K562 (cell line): ENCODE data around the gene RNF2. TPM values are rescaled to one million over a fixed set of nuclear protein-coding genes. Genes with fewer than 3 reads are reported as not detected.

ENCODE experiments used
- ATAC-seq: fragments of 200-7000 bp; cut with Tn5 transposase; 3 replicates; pipeline ENCODE4 v1.9.1; 2020; ENCODE audit warnings: moderate library complexity
- BruUV-seq: library from RNA; stranded (reverse); fragments of 400-500 nt; replicated peaks from 2 replicates; lab custom pipeline; 2021; lab: Mats Ljungman, UMichigan
- CTCF ChIA-PET: fragments of 300-600 bp; formaldehyde crosslinking; extraction: SDS; loops from one replicate; lab custom pipeline; 2021; ENCODE audit warnings: low intra/inter-chr PET ratio; lab: Yijun Ruan, JAX
- POLR2A ChIA-PET: fragments of 300-600, 350-650 bp; sonication (Branson Sonifier 250); formaldehyde crosslinking; extraction: SDS; loops from one replicate; lab custom pipeline; 2021; ENCODE audit warnings: antibody characterized with exemption, inconsistent platforms; lab: Yijun Ruan, JAX
- DNase-seq, 4 experiments: peaks; one replicate each; pipeline versions ENCODE4 v3.0.0 to v3.0.0-alpha.2; 2011 to 2018; ENCODE audit warnings: low spot score in 3 of 4, mixed read lengths in 3 of 4; ENCODE audit errors: extremely low read depth in 1 of 4
- FAIRE-seq: peaks from 2 replicates; lab custom pipeline; 2011; peaks lifted over from hg19 to GRCh38; lab: Jason Lieb, UNC
- H2AFZ ChIP-seq: 2 replicates; pipeline ENCODE4 v1.6.0; 2011; ENCODE audit warnings: low read depth, low read length, control low read depth, inconsistent platforms
- H3K27ac ChIP-seq: fragments of 200-600 bp; 3 replicates; pipeline ENCODE4 v1.8.0; 2011; ENCODE audit warnings: low read depth, mild to moderate bottlenecking, control low read depth, inconsistent platforms, low read length, moderate library complexity, mixed read lengths; ENCODE audit errors: extremely low read depth
- H3K27me3 ChIP-seq, 2 experiments: fragments of 300-600 bp in 1 of 2; 2 replicates in 1 of 2; 3 replicates in 1 of 2; pipeline versions ENCODE4 v1.6.0 to v1.8.0; 2011; ENCODE audit warnings: inconsistent platforms in 2 of 2, low read length in 2 of 2, mild to moderate bottlenecking in 1 of 2, mixed read lengths in 1 of 2, moderate library complexity in 1 of 2; ENCODE audit not compliant: control insufficient read depth in 2 of 2, insufficient read depth in 2 of 2
- H3K36me3 ChIP-seq: fragments of 300-600 bp; 3 replicates; pipeline ENCODE4 v1.8.0; 2011; ENCODE audit warnings: mild to moderate bottlenecking, low read length, inconsistent platforms; ENCODE audit not compliant: control insufficient read depth, insufficient read depth
- H3K4me1 ChIP-seq, 2 experiments: fragments of 200-600 bp in 1 of 2; replicated peaks in 1 of 2; 2 replicates in 1 of 2; 3 replicates in 1 of 2; pipeline versions ENCODE4 v1.5.1 to v1.8.0; 2011; ENCODE audit warnings: inconsistent platforms in 2 of 2, low read length in 2 of 2, mild to moderate bottlenecking in 1 of 2, mixed read lengths in 1 of 2, moderate library complexity in 1 of 2; ENCODE audit not compliant: control insufficient read depth in 2 of 2, insufficient read depth in 2 of 2
- H3K4me2 ChIP-seq: 2 replicates; pipeline ENCODE4 v1.6.1; 2011; ENCODE audit warnings: low read length, control low read depth, inconsistent platforms, mixed read lengths; ENCODE audit not compliant: insufficient read depth
- H3K4me3 ChIP-seq: fragments of 200-600 bp; sonication (generic), shearing (Covaris generic); 2 replicates; pipeline ENCODE4 v1.5.1; 2016; ENCODE audit warnings: control low read depth, inconsistent platforms
- H3K79me2 ChIP-seq: fragments of 200-600 bp; 3 replicates; pipeline ENCODE4 v1.8.0; 2011; ENCODE audit warnings: low read length, inconsistent platforms; ENCODE audit not compliant: control insufficient read depth, insufficient read depth
- H3K9ac ChIP-seq, 2 experiments: 2 replicates each; pipeline versions ENCODE4 v1.6.0 to v1.6.1; 2011; ENCODE audit warnings: low read depth in 2 of 2, low read length in 2 of 2, control low read depth in 1 of 2, inconsistent platforms in 1 of 2, mild to moderate bottlenecking in 1 of 2, mixed read lengths in 1 of 2; ENCODE audit not compliant: insufficient read depth in 1 of 2
- H3K9me1 ChIP-seq: one replicate; pipeline ENCODE4 v1.6.0; 2011; ENCODE audit warnings: inconsistent platforms, mild to moderate bottlenecking, low read length, moderate library complexity; ENCODE audit not compliant: control insufficient read depth, insufficient read depth
- H3K9me3 ChIP-seq: replicated peaks from 2 replicates; pipeline ENCODE4 v1.5.1; 2011; ENCODE audit warnings: low read depth, low read length, inconsistent platforms; ENCODE audit not compliant: control insufficient read depth, insufficient read depth
- H4K20me1 ChIP-seq: replicated peaks from 2 replicates; pipeline ENCODE4 v1.6.1; 2011; ENCODE audit warnings: low read length, inconsistent platforms, mixed read lengths; ENCODE audit not compliant: control insufficient read depth, insufficient read depth
- CBX5 ChIP-seq: IDR thresholded peaks from 2 replicates; pipeline ENCODE4 v1.6.1; 2014; ENCODE audit warnings: low read depth, borderline replicate concordance
- ETS2 ChIP-seq: IDR thresholded peaks from 2 replicates; pipeline ENCODE4 v1.6.1; 2016; ENCODE audit warnings: borderline replicate concordance, missing genetic modification characterization, mild to moderate bottlenecking, moderate library complexity, missing compliant biosample characterization; ENCODE audit not compliant: poor library complexity, severe bottlenecking
- ETV1 ChIP-seq: fragments of 450-650 bp; conservative IDR thresholded peaks from 2 replicates; pipeline ENCODE4 v1.6.1; 2016; ENCODE audit warnings: missing genetic modification characterization, control low read depth, low read depth, missing compliant biosample characterization
- EWSR1 ChIP-seq: fragments of 450-650 bp; IDR thresholded peaks from 2 replicates; pipeline ENCODE4 v1.6.1; 2018; ENCODE audit warnings: borderline replicate concordance, mild to moderate bottlenecking, low read depth, moderate library complexity; ENCODE audit not compliant: partially characterized antibody
- GATAD2B ChIP-seq: fragments of 450-650 bp; IDR thresholded peaks from 2 replicates; pipeline ENCODE4 v1.6.1; 2017; ENCODE audit warnings: mild to moderate bottlenecking, borderline replicate concordance
- HMGN3 ChIP-seq: IDR thresholded peaks from 2 replicates; pipeline ENCODE4 v1.6.1; 2011; ENCODE audit warnings: borderline replicate concordance, low read depth, mild to moderate bottlenecking, mixed read lengths, low read length; ENCODE audit not compliant: insufficient read length; ENCODE audit errors: extremely low read depth
- MAX ChIP-seq: sonication (generic); formaldehyde crosslinking; IDR thresholded peaks from 2 replicates; pipeline ENCODE4 v1.9.0; 2022; ENCODE audit warnings: mild to moderate bottlenecking, missing genetic modification reagents
- NKRF ChIP-seq: fragments of 450-650 bp; IDR thresholded peaks from 2 replicates; pipeline ENCODE4 v1.6.1; 2016; ENCODE audit warnings: borderline replicate concordance
- NR2C2 ChIP-seq, 2 experiments: fragments of 200-800 bp in 1 of 2; sonication (Bioruptor generic) in 1 of 2; sonication (generic) in 1 of 2; formaldehyde crosslinking in 1 of 2; IDR thresholded peaks; 2 replicates each; pipeline versions ENCODE4 v1.6.1 to v1.8.0; 2016 to 2022; ENCODE audit warnings: mild to moderate bottlenecking in 1 of 2, missing compliant biosample characterization in 1 of 2, missing genetic modification characterization in 1 of 2, missing genetic modification reagents in 1 of 2
- SNIP1 ChIP-seq: fragments of 450-650 bp; IDR thresholded peaks from 2 replicates; pipeline ENCODE4 v1.7.1; 2017; ENCODE audit warnings: low read depth, mild to moderate bottlenecking
- TEAD4 ChIP-seq, 2 experiments: sonication (generic) in 1 of 2; formaldehyde crosslinking in 1 of 2; IDR thresholded peaks; 2 replicates each; pipeline versions ENCODE4 v1.6.1 to v1.8.0; 2012 to 2022; ENCODE audit warnings: borderline replicate concordance in 1 of 2, inconsistent platforms in 1 of 2, low read length in 1 of 2, mild to moderate bottlenecking in 1 of 2, missing genetic modification reagents in 1 of 2
- TGIF2 ChIP-seq: sonication (generic); formaldehyde crosslinking; IDR thresholded peaks from 2 replicates; pipeline ENCODE4 v1.8.1; 2022; ENCODE audit warnings: mild to moderate bottlenecking, missing genetic modification reagents, moderate library complexity
- TSC22D4 ChIP-seq: fragments of 450-650 bp; IDR thresholded peaks from 2 replicates; pipeline ENCODE4 v1.6.1; 2016; ENCODE audit warnings: missing genetic modification characterization, missing biosample characterization, control low read depth
- ZBTB7A ChIP-seq: IDR thresholded peaks from 2 replicates; pipeline ENCODE4 v1.6.1; 2011; ENCODE audit warnings: low read depth, mild to moderate bottlenecking, low read length, moderate library complexity, borderline replicate concordance; ENCODE audit not compliant: control insufficient read depth
- ZBTB9 ChIP-seq: fragments of 450-650 bp; formaldehyde crosslinking; IDR thresholded peaks from 2 replicates; pipeline ENCODE4 v1.4.0; 2020; ENCODE audit warnings: mild to moderate bottlenecking, moderate library complexity
- ZNF76 ChIP-seq: fragments of 250-450 bp; sonication (Bioruptor Pico); IDR thresholded peaks from 2 replicates; pipeline ENCODE4 v1.4.0; 2020; ENCODE audit warnings: mild to moderate bottlenecking, moderate library complexity, borderline replicate concordance
- WGBS: fragments of 100-300 bp; shearing (Covaris generic); methylation state at CpG from one replicate; pipeline ENCODE4 v1.1.6; 2016; ENCODE audit warnings: low coverage, mixed read lengths; ENCODE audit not compliant: insufficient coverage; ENCODE audit errors: missing lambda C conversion rate; 5-methylcytosine and 5-hydroxymethylcytosine counted together
- in situ Hi-C: fragments of 300-500 bp; cut with MboI; formaldehyde crosslinking; loops from 4 replicates; pipeline ENCODE4 v1.15.0; 2018; ENCODE audit warnings: inconsistent platforms, mixed read lengths
- intact Hi-C: fragments of 100-400 bp; cut with micrococcal nuclease; formaldehyde crosslinking; loops from 2 replicates; pipeline ENCODE4 v1.14.2; 2022
- polyA plus RNA-seq, 8 experiments: library from polyadenylated mRNA; depleted of rRNA in 4 of 8; stranded (reverse) in 5 of 8; unstranded in 3 of 8; fragments of >200 nt; fragmentation: Nextera tagmentation in 2 of 8; fragmentation: Illumina TruSeq in 1 of 8; extraction: Ambion mirVana in 2 of 8; extraction: Trizol in 1 of 8; gene quantifications; 2 replicates each; pipeline versions ENCODE4 v1.2.1 to v1.2.3, GENCODE V29; 2011 to 2014; ENCODE audit warnings: inconsistent platforms in 1 of 8, missing spikeins in 1 of 8
- total RNA-seq, 7 experiments: library from RNA; depleted of rRNA in 6 of 7; stranded (reverse); fragments of >200 nt in 6 of 7; fragmentation: Illumina TruSeq in 2 of 7; extraction: Trizol in 2 of 7; gene quantifications; 2 replicates each; pipeline versions ENCODE4 v1.2.1 to v1.2.3, GENCODE V29; 2011 to 2021; ENCODE audit warnings: low replicate concordance in 1 of 7

RNF2 gene
- total and polyA plus RNA-seq, 9 of the 15 experiments (the other 6 are each of a cell fraction or from before 2014, with no cell fraction given): 7.1 to 66.5 (median 32.9) TPM

GRCh38 chr1:185045814-185046492 is 595 bp downstream of the RNF2 start:
- whole genome bisulfite sequencing: under 1% methylated on average over 46 of the region's 52 CpGs
- ATAC-seq (peak; percentile 83), FAIRE-seq (no peak), DNase-seq (peak; percentile 68 to 81 (median 74))
- Histone ChIP-seq H3K27ac (peak overlapping the region; percentile 85), H3K4me3 (peak overlapping the region; percentile 85), H3K4me2 (peak overlapping the region; percentile 86), H2AFZ (peak overlapping the region; percentile 87), H3K9me3 (no peaks in the 10 kb centered on the region), H3K9me1 (peaks cover 2% of the 10 kb centered on the region), H3K27me3 (no peaks in the 10 kb centered on the region), H3K36me3 (no peaks in the 10 kb centered on the region), H3K9ac (peak overlapping the region; percentile 83 to 99), H3K4me1 (peaks cover 21 to 25% of the 10 kb centered on the region in 2 experiments), H4K20me1 (peaks cover 7% of the 10 kb centered on the region; the same call in 1 of the 2 replicates), H3K79me2 (peaks cover 53% of the 10 kb centered on the region)
- intact Hi-C loops (loop anchor here (1.0 to 10.0 kb wide), 4 partner anchors 107 to 269 kb away; partner anchors contain the start of gene IVNS1ABP), in situ Hi-C loops (no loop called here)
- ChIA-PET POLR2A (interaction anchor here (0.6 to 3.3 kb wide), 10 partner anchors 10 to 588 kb away, joined by 3 to 19 read pairs (median 3); partner anchors contain the start of gene NIBAN1), CTCF (interaction anchor here (1.2 kb wide), 1 partner anchor 124 kb away, joined by 3 read pairs; no protein-coding TSS in a partner anchor)
- no TSS peak for BruUV-seq
- TF ChIP-seq HMGN3 (peak; percentile 17), NKRF (0 out of 2 replicates have a peak, but pooled peaks have one; percentile 5), NR2C2 (CRISPR knock-in tag; IDR thresholded peaks at IDR 0.05) (no peak), NR2C2 (tag; IDR thresholded peaks at IDR 0.05) (peak; percentile 32; the same call in 1 of the 2 replicates), MAX (CRISPR knock-in tag) (no peak), GATAD2B (no peak), ZBTB7A (peak; percentile 91; the same call in 1 of the 2 replicates), CBX5 (no peak), TSC22D4 (tag) (no peak), ETS2 (tag) (no peak), TEAD4 (IDR thresholded peaks at IDR 0.05; ENCODE audit: low read length) (peak; percentile 12; the same call in 1 of the 2 replicates), TEAD4 (CRISPR knock-in tag; IDR thresholded peaks at IDR 0.05; ENCODE audit: borderline replicate concordance) (no peak), ZNF76 (peak; percentile 68; the same call in 1 of the 2 replicates), ETV1 (tag) (0 out of 2 replicates have a peak, but pooled peaks have one; percentile 4), ZBTB9 (CRISPR knock-in tag) (no peak), TGIF2 (CRISPR knock-in tag) (peak; percentile 75; the same call in 1 of the 2 replicates), EWSR1 (no peak), SNIP1 (no peak)
